T-helper 1 cell treated with Interleukin-12 subunit alpha and Interleukin-12 subunit beta and Interleukin-4 antibody, amounts not matched to agents 30 ng/mL and 1 ng/mL, for 36 hours (primary cell): ENCODE data around the gene COPS3. TPM values are rescaled to one million over a fixed set of nuclear protein-coding genes. Genes with fewer than 3 reads are reported as not detected.

ENCODE experiments used
- intact Hi-C: fragments of 100-400 bp; cut with micrococcal nuclease; formaldehyde crosslinking; loops from one replicate; pipeline ENCODE4 v1.15.1; 2024
- total RNA-seq: library from RNA; stranded (reverse); gene quantifications from 2 replicates; pipeline ENCODE4 v1.2.3, GENCODE V29; 2022

COPS3 gene
- total RNA-seq, 1 donor from 2014 or later: 95.8 TPM

DNA sequence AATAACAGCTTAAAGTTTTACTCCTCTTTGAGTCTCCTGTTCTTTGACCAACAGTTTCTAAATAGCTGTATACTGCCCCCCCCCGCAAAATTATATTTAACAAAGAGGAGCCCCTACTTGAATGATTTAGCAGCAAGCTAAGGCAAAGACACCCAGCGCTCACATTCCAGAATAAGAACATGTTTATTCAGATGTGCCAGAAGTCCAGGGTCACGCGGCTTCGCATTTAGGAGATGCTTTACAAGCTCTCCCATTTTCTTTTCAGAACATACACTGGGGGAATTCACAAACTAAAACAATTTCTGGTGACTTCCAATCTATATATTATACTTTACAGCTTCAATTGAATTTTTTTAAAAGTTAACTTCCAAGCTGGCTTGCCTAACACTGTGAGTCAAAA is 80.2 kb downstream of the COPS3 start:
- intact Hi-C loops: loop anchor here (10.0 kb wide), 1 partner anchor 774 kb away; the partner anchor contains the start of genes DRC3 and TOM1L2

DNA sequence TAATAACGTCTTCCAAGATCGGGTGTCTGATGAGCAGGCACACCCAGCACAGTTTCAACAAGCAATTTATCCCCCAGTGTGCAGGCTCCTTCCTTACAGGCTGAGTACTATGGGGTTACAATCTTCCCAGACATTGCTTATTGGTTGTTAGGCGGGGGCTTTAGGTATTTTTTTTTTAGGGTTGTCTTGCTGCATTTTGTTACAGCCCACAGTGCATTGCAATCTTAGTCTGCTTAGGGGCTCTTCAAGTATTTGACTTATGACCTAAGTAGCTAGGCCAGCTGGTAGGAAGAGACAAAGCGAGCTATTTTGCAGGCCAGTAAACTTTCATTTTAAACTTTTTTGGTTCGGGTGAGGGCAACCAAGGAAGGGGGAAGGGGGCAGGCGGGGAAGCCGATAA is 80.7 kb downstream of the COPS3 start:
- intact Hi-C loops: loop anchor here (10.0 kb wide), 1 partner anchor 774 kb away; the partner anchor contains the start of genes DRC3 and TOM1L2

GRCh38 chr17:17198281-17198680 is 82.8 kb downstream of the COPS3 start:
- intact Hi-C loops: no loop called here

GRCh38 chr17:17196776-17197175 is 84.3 kb downstream of the COPS3 start:
- intact Hi-C loops: no loop called here

Other genes with a start within 250 kb of the COPS3 start
- gene MPRIP, start 238.8 kb downstream of the COPS3 start, total RNA-seq: 212 and 219 TPM in 2 replicates
- gene PLD6, start 74.9 kb downstream of the COPS3 start, total RNA-seq: 9.2 and 9.8 TPM in 2 replicates
- 73.2 and 77.2 TPM in 2 replicates for gene FLCN, start 44.1 kb downstream of the COPS3 start, total RNA-seq
- gene NT5M, start 22.1 kb upstream of the COPS3 start, total RNA-seq: 3.2 and 3.5 TPM in 2 replicates
- 12.7 and 13.5 TPM in 2 replicates for gene MED9, start 195.8 kb upstream of the COPS3 start, total RNA-seq
- gene RASD1, start 215.1 kb upstream of the COPS3 start, total RNA-seq: 1.4 and 2.1 TPM in 2 replicates